ENCODE measurements around the gene IFIT5.
"Not testable (repeated sequence)": the region's sequence is repeated elsewhere in the genome, so short reads cannot be mapped to it uniquely, and the experiment has no call there.

The IFIT5 gene

GRCh38 chr10:89427629-89428028 is 13.3 kb downstream of the IFIT5 start:
- no peak for DNase-seq (ENCODE audit: low read depth in 2 of 2, low spot score in 1 of 2)

GRCh38 chr10:89428877-89429276 is 14.5 kb downstream of the IFIT5 start:
- DNase-seq (ENCODE audit: low read depth in 2 of 2, low spot score in 1 of 2), result no peak

- no peak for DNase-seq (ENCODE audit: low read depth in 2 of 2, low spot score in 1 of 2)
Measured at GRCh38 chr10:89431977-89432376, 17.6 kb downstream of the IFIT5 start.

GRCh38 chr10:89438525-89438924 is 24.2 kb downstream of the IFIT5 start:
- no peak for DNase-seq (ENCODE audit: low read depth in 2 of 2, low spot score in 1 of 2)

- no peak for DNase-seq (ENCODE audit: low read depth in 2 of 2, low spot score in 1 of 2)
Measured at GRCh38 chr10:89440226-89441009, 26.1 kb downstream of the IFIT5 start.

- no peak for DNase-seq (ENCODE audit: low read depth in 2 of 2, low spot score in 1 of 2)
Measured at GRCh38 chr10:89442289-89442688, 27.9 kb downstream of the IFIT5 start.

- not testable (repeated sequence) for DNase-seq (ENCODE audit: low read depth in 2 of 2, low spot score in 1 of 2)
Measured at GRCh38 chr10:89444819-89445218, 30.5 kb downstream of the IFIT5 start.

GRCh38 chr10:89450901-89451300 is 36.5 kb downstream of the IFIT5 start:
- no peak for DNase-seq (ENCODE audit: low read depth in 2 of 2, low spot score in 1 of 2)

- no peak for DNase-seq (ENCODE audit: low read depth in 2 of 2, low spot score in 1 of 2)
Measured at GRCh38 chr10:89452193-89452592, 37.8 kb downstream of the IFIT5 start.

- DNase-seq (ENCODE audit: low read depth in 2 of 2, low spot score in 1 of 2), result no peak
Measured at GRCh38 chr10:89454561-89455347, 40.4 kb downstream of the IFIT5 start.

- DNase-seq (ENCODE audit: low read depth in 2 of 2, low spot score in 1 of 2), result no peak
Measured at GRCh38 chr10:89458291-89458690, 43.9 kb downstream of the IFIT5 start.

- DNase-seq (ENCODE audit: low read depth in 2 of 2, low spot score in 1 of 2), result no peak
Measured at GRCh38 chr10:89458784-89459183, 44.4 kb downstream of the IFIT5 start.

- DNase-seq (ENCODE audit: low read depth in 2 of 2, low spot score in 1 of 2), result no peak
Measured at GRCh38 chr10:89463846-89464537, 49.6 kb downstream of the IFIT5 start.

- DNase-seq (ENCODE audit: low read depth in 2 of 2, low spot score in 1 of 2), result no peak
Measured at GRCh38 chr10:89465196-89465595, 50.8 kb downstream of the IFIT5 start.

GRCh38 chr10:89466599-89467035 is 52.2 kb downstream of the IFIT5 start:
- no peak for DNase-seq (ENCODE audit: low read depth in 2 of 2, low spot score in 1 of 2)

GRCh38 chr10:89468191-89468965 is 54.0 kb downstream of the IFIT5 start:
- no peak for DNase-seq (ENCODE audit: low read depth in 2 of 2, low spot score in 1 of 2)

GRCh38 chr10:89469517-89469916 is 55.1 kb downstream of the IFIT5 start:
- DNase-seq (ENCODE audit: low read depth in 2 of 2, low spot score in 1 of 2), result no peak
